ENCODE measurements around the gene MAD2L1. TPM values are rescaled to one million over a fixed set of nuclear protein-coding genes. Genes with fewer than 3 reads are reported as not detected.

Gene MAD2L1
- total and polyA plus RNA-seq, 2 donors (not counting 3 experiments of a cell fraction or from before 2014, with no cell fraction given), result 15.6 to 41.4 TPM

GRCh38 chr4:120062663-120063195 lies 3.9 kb downstream of the MAD2L1 start:
- dilution Hi-C loops (cut with MboI; ENCODE audit: extremely low pct_ligation_motif_present, low sequenced_read_pairs), result no loop called here
- DNase-seq (ENCODE audit: low read depth, low spot score), result no peak
- ChIA-PET POLR2A (no interaction called here), CTCF (interaction anchor here (0.8 to 1.3 kb wide), 3 partner anchors 11 to 434 kb away, joined by 3 to 4 read pairs (median 4); partner anchors contain the start of gene PDE5A)
- Histone ChIP-seq H3K27ac (ENCODE audit: insufficient read depth, low read depth, low read length) (no peak overlapping the region), H3K4me3 (replicated peaks in 1 of 3; ENCODE audit: insufficient read depth in 1 of 3, low read depth in 1 of 3, low read length in 3 of 3) (no peak overlapping the region), H3K27me3 (ENCODE audit: control insufficient read depth in 2 of 2, insufficient read depth in 2 of 2, low read length in 2 of 2) (no peaks in the 10 kb centered on the region), H3K9me1 (replicated peaks; ENCODE audit: control insufficient read depth, extremely low read depth, insufficient read depth, low read length) (no peaks in the 10 kb centered on the region), H3K4me1 (ENCODE audit: control insufficient read depth, extremely low read depth, insufficient read depth, low read length) (peaks cover 30% of the 10 kb centered on the region), H4K20me1 (replicated peaks; ENCODE audit: control insufficient read depth, extremely low read depth, insufficient read depth, low read length) (no peaks in the 10 kb centered on the region), H3K4me2 (ENCODE audit: insufficient read depth, low read length) (no peak overlapping the region), H3K36me3 (ENCODE audit: control insufficient read depth in 2 of 2, extremely low read depth in 1 of 2, insufficient read depth in 2 of 2, low read length in 2 of 2) (peaks cover 0 to 18% of the 10 kb centered on the region in 2 experiments), H3K9me3 (replicated peaks; ENCODE audit: control insufficient read depth, insufficient read depth, low read length) (no peaks in the 10 kb centered on the region), H2AFZ (ENCODE audit: low read depth, low read length) (no peak overlapping the region), H3K9ac (replicated peaks; ENCODE audit: extremely low read depth, insufficient read depth, low read length) (no peak overlapping the region), H3K79me2 (ENCODE audit: control insufficient read depth, insufficient read depth, low read length) (peaks cover 49% of the 10 kb centered on the region)
- intact Hi-C loops (cut with micrococcal nuclease), result no loop called here
- BruUV-seq (replicated peaks), result no TSS peak
- no peak for FAIRE-seq
- no peak for TF ChIP-seq FOS (IDR thresholded peaks at IDR 0.05; ENCODE audit: borderline replicate concordance, insufficient read depth, low read length)
- no peak for TF ChIP-seq JUN (IDR thresholded peaks at IDR 0.05; ENCODE audit: borderline replicate concordance, insufficient read depth, insufficient read length, low read depth)
- TF ChIP-seq GATA2 (IDR thresholded peaks at IDR 0.05; ENCODE audit: insufficient read depth, insufficient read length, low read depth, low read length), result no peak
- no peak for TF ChIP-seq MAX (IDR thresholded peaks at IDR 0.05; ENCODE audit: insufficient read depth, insufficient read length)
- TF ChIP-seq POLR2A (IDR thresholded peaks at IDR 0.05; ENCODE audit: low read depth, low read length), result no peak
- TF ChIP-seq POLR2AphosphoS5 (IDR thresholded peaks at IDR 0.05; ENCODE audit: insufficient read depth, low read depth, low read length), result no peak
- TF ChIP-seq EZH2 (IDR thresholded peaks at IDR 0.05; ENCODE audit: borderline replicate concordance, low read depth, low read length, severe bottlenecking), result no peak
- no peak for TF ChIP-seq MYC (IDR thresholded peaks at IDR 0.05; ENCODE audit: low read depth, low read length)
- no peak for TF ChIP-seq CTCF (IDR thresholded peaks at IDR 0.05; ENCODE audit: extremely low read depth in 1 of 2, insufficient read depth in 1 of 2, low read depth in 1 of 2, low read length in 2 of 2)
